CD4-positive, alpha-beta T cell treated with Interferon gamma for 1 hour (primary cell): ENCODE results near the gene HSFX3.
A peak's percentile ranks its signal among the peaks of the same experiment; 100 is the strongest.
"Not testable (repeated sequence)": the region's sequence is repeated elsewhere in the genome, so short reads cannot be mapped to it uniquely, and the experiment has no call there.

Experiments
- DNase-seq: peaks from one replicate; pipeline ENCODE4 v3.0.0-alpha.2; 2020

Gene HSFX3

DNA sequence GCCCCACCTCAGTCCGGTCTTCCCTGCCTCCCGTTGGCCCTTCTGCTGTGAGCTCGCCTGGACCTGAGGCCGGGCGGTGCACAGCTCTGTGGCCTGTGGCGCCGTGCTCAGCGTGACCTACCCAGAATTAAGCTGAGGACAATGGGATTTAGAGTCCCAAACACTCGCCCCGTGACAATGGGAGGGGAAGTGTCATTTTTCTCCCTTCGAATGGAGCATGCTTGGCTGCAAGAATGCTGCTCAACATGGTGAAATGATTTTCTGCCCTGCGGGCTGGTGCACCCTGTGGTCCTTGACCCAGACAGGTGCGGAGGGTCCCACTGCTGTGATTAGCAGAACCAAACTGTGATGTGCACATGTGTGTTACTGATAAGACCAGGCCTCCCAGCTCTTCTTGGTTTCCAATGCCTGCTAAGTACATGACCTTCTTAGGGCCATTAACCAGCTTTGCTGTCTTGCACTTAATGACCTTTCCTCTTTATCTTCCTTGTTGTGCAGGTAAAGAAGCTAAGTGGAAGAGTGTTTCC is 8.1 kb downstream of the HSFX3 start:
- DNase-seq = no peak

DNA sequence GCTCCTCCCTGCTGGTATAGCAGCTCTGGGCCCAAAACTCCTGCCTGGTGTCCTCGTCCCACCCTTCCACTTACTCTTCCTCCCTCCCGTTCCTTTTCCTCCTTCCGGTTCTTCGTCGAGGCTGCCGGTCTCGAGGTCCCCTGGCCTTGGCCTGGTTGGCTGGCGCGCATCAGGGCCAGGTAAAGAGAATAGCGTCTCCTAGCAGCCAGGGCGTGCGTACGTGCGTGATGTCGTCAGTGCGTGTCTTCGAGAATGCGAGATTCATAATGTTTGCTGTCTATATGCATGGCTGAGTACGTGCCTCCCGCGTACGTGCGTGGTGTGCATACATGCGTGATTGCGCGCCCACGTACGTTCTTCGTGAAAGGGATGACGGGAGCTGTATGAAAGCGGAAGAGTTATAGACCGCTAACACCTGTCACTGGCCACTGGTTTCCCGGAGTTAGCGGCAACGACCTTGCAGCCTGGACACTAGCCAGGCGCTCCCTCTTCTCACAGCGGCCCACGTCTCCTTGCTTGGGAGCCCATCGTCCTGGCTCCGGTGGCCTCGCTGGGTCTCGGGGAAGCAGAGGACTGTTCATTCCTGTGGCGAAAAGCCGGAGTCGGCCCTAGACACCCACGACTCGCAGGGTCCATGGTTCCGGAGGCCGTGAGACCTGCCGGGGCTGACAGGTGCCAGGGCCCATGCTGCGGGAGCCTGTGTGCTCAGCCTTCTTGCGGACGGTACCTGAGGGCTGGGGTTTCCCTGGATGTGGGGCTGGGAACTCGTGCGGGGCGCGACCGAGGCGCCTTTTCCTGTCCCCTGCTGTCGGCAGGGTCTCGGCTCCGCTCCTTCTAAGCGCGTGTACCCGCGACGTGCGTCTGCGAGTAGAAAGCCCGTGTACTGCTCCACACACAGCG is 8.9 kb downstream of the HSFX3 start, which contains the start of gene EOLA1:
TSS of gene EOLA1 (plus strand) at position 392 of the 900 bp plus-strand sequence. CDS start 4,619 bp downstream, outside the sequence.
- peak; percentile 95 for DNase-seq

DNA sequence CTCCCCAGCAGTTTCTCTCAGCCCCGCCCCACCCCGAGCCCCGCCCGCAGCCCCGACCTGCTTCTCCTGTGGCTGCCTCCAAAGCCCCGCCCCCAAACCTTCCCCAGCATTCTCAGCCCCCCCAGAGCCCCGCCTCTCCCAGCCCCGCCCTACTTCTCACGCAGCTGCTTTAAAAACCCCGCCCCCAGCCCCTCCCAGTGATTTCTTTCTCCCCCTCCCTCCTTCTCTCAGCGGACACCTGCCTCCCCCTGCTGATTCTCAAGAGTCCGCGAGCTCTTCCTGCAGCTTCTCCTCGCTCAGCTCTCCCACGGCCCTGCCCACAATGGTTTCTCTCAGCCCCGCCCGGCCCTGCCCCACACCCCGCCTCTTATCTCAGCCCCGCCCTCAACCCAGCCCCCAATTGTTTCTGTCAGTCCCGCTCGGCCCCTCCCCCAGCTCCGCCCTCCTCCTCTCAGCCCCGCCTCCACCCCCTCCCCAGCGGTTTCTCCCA is 9.5 kb downstream of the HSFX3 start:
- peak; percentile 92 for DNase-seq

DNA sequence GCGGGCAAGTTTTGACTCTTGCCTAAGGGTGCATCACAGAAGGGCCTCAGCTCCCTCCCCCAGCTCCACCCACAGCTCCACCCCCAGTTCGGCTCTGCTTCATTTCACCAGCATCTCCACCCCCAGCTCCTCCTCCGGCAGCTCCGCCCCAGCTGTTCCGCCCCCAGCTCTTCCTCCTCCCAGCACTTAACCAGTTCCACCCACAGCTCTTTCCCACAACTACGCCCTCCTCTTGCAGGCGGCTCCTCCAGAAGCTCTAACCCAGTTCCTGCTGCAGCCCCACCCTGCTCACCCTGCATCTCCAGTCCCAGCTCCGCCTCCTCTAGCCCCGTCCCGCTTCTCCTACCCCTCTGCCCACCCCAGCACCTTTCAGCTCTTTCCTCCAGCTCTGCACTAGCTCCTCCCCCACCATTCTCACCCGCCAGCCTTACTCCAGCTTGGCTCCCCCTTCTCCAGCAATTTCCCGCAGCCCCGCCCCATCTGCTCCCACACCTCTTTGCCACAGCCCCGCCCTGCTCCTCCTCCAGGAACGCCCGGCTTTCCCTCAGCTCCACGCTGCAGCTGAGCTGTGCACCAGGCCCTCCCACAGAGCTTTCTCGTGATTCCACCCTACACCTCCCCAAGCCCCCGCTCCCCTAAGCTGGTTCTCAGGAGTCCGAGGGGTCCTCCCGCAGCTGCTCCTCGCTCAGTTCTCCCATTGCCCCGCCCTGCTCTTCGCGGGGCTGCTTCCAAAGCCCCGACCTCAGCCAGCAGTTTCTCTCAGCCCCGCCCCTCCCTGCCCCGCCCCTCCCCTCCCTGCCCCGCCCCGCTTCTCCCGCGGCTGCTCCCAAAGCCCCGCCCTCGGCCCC is 10.2 kb downstream of the HSFX3 start:
- peak; percentile 95 for DNase-seq

DNA sequence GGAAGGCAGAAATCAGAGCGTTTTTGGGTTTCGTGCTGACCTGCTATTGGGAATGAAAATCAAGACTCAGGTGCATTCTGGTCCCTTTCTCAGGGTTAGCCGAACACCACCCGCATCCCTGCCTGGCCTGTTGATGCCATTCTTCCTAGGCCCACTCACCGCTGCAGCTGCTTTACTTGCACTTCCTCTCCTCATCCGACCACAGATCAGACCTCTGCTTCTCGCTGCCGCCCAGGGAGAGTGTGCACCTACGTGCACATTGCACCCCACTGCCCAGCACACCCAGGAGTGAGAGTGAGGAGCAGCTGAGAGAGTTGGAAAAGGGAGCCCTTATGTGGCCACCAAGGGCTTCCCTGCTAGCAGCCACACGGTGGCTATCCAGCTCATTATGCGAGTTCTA is 12.2 kb downstream of the HSFX3 start:
- DNase-seq = not testable (repeated sequence)

DNA sequence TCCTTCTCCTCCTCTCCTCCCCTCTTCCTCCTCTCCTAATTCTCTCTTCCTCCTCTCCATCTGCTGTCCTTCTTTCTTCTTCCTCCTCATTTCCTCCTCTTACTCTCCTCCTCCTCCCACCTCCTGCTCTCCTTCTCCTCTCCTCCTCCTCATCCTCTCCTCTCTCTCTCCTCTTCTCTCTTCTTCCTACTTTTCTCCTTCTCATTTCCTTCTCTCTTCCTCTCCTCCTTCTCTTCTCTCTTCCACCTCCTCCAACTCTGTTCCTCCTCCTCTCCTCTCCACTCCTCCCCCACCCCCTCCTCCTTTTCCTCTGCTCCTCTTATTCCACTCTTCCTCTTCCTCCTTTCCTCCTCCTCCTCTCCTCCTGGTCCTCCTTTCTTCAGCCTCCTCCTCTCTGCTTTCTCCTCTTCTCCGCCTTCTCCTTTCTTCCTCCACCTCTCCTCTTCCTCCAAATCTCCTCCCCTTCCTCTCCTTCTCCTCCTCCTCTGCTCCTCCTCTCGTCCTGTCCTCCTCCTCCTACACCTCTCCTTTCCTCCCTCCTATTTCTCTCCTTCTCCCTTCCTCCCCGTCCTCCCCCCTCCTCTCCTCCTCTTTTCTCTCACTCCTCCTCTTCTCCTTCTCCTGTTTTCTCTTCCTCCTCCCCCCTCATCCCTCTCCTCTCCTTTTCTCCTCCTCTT is 14.7 kb downstream of the HSFX3 start:
- not testable (repeated sequence) for DNase-seq

DNA sequence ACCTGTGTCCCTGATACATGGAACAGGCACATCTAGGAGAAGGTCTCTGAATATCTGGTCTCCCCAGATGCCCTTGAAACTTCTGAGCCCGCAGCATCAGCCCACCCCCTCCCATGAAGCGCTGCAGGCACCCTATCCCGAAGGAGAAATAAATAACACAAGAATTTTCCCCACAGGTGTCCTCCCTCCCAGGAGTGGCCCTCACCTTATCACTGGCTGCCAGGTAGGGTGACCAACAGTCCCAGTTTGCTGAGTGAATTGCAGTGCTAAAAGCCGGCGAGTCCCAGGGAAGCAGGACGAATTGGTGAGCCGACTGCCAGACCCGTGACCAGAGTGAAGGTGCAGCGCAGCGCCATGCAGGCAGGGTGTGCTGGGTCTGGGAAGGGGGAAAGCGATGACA is 15.7 kb downstream of the HSFX3 start:
- not testable (repeated sequence) for DNase-seq

DNA sequence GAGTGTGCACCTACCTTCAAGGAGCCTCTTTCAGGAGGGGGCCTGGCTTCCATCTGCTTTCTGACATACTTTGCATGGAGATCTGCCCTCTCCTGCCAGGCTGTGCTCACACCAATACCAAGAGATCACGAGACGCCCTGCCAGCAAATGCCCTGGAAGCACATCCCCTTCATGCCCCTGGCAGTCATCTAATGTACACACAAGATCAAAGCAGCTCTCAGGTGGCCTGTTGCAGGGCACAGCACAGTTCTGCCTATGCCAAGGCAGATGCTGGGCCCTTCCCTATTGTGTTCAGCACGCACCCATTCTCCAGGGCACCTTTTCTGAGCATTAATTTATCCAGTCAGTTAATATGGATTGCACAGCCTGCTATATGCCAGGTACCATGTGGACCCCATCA is 16.9 kb downstream of the HSFX3 start:
- DNase-seq = not testable (repeated sequence)

DNA sequence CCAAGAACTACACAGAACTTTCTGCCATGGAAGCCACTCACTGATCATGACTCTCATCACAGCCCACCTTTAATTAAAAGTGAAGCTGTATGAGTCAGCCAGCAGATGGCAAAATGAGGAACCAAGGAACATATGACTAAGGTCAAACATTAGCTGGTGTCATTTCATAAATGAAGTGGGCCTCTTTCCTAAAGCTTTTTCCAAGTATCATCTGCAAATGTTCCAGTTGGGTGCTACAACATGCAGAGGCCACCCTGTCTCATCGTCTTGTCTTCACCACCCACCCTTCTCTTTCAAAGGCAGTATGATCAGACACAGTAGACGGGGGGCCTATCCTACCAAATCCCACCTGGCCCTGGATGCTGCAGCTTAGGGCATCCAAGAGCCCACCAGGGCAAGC is 18.1 kb downstream of the HSFX3 start:
- no peak for DNase-seq

DNA sequence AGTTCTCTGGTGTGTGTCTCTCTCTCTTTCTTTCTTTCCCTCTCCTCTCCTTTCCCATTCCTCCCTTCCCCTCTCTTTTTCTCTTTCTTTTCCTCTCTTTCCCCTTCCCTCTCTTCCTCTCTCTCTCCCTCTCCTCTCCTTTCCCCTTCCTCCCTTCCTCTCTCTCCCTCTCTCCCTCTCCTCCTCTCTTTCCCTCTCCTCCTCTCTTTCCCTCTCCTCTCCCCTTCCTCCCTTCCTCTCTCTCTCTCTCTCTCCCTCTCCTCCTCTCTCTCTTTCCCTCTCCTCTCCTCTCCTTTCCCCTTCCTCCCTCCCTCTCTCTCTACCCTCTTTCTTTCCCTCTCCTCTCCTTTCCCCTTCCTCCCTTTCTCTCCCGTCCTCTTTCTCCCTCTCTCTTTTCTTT is 21.3 kb downstream of the HSFX3 start:
- DNase-seq = no peak

DNA sequence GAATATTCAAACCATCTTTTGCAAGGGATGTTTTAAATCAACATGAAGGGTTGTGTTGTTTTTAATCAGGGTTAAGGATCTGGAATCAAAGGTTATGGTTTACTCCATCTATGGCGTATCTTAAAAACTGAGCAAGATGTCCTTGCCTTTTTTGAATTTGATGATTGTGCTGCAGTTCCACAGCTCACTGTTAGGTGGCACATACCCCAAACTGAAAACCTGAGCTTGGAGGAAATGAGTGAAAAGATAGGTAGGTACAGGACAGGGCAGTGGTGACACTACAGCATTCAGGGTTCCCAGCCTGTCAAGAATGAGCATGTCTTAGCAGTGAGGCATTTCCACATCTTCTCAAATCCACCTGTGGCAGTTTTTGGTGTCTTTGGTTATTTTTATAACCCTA is 22.0 kb downstream of the HSFX3 start:
- DNase-seq = peak; percentile 54

DNA sequence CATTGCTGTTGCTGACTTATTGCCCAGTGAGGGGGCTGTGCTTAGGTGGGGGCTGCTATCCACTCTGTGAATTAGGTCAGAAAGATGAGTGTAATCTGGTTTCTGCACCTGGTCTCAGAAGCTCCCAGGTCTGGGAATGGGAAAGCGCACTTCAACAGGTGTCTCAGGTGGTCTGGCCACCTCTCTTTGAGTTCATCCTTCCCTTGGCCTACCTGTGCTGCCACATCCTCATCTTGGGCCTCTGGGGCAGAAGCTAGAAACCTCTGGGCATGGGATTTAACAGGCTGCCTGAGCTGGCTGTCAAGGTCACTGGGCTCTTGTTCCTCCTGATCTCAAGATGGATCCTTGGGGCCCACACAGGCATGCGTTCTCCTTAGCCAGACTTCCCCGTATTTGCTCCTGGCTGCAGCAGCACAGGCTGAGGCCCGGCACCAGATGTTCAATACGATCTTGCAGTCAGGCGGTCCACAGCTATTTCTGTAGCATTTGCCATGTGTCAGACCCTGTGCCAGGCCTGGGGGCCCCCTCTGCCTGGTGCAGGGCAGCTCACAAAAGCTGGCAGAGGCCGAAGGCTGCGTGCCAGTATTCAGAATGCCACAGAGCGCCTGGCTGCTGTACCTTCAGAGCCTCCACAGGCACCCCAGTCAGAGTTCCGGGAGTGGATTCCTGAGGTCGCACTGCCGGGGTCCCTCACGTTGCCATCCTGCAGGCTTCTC is 23.2 kb downstream of the HSFX3 start:
- not testable (repeated sequence) for DNase-seq

DNA sequence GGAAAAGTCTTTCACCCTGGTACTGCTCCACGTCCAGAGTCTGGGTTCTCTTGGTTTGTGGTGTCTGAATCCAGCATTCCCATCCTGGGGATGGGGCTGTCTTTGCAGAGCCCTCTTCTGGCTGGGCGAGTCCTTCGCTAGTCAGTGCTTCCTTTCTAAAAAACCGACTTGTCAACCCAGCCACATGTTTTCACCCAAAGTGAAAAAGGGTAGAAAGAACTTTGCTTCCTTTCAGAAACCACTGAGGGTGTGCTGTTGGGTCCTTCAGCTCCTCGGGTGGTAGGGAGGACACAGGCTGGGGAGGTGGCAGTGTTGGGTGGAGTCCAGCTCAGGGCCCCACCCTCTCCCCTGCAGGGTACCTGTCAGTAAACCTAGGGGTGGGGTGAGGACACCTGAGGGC is 23.8 kb downstream of the HSFX3 start:
- DNase-seq = peak; percentile 51

DNA sequence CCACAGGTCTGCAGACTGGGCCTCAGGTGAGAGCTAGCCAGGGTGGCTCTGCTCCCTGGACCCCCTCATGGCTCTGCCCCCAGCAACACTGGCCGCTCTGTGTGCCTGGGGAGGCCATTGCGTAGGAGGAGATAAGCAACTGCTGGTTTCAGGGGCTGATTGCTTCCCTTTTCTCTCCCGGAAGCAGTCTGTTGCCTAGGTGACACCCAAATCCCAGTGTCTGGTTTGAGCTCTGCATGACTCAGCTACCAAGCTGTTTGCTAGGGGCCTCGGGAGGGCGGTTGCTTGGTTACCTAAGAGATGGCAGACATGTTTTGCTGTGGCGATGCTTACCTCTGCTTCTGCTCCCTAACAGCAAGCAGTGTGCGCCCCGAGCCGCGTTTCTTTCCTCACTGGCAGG is 24.3 kb downstream of the HSFX3 start:
- DNase-seq = peak; percentile 91

DNA sequence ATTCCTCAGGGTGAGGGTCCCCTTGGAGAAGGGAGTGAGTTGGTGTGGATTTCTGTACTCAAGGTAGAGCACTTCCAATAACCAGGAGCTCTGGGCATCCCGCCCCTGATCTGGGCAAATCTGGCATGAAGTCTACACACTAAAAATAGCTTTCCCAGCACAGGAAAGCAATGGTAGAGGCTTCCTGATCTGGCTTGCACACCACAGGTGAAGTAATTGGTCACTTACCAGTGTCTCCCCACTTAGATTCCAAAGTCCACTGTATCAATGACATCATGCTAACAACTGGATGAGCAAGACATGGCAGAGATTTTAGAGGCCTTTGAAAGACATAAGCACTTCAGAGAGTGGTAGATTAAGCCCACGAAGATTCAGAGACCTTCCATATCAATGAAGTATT is 26.8 kb downstream of the HSFX3 start:
- DNase-seq = no peak

DNA sequence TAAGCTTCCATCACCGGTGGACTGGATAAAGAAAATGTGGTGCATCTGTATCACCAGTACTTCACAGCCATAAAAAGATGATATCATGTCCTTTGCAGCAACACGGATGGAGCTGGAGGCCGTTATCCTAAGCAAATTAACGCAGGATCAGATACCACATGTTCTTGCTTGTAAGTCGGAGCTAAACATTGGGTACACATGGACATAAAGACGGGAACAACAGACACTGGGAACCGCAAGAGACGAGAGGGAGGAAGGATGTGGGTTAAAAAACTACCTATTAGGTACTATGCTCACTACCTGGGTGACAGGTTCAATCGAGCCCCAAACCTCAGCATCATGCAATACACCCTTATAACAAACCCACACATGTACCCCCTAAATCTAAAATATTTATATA is 28.3 kb downstream of the HSFX3 start:
- no peak for DNase-seq

DNA sequence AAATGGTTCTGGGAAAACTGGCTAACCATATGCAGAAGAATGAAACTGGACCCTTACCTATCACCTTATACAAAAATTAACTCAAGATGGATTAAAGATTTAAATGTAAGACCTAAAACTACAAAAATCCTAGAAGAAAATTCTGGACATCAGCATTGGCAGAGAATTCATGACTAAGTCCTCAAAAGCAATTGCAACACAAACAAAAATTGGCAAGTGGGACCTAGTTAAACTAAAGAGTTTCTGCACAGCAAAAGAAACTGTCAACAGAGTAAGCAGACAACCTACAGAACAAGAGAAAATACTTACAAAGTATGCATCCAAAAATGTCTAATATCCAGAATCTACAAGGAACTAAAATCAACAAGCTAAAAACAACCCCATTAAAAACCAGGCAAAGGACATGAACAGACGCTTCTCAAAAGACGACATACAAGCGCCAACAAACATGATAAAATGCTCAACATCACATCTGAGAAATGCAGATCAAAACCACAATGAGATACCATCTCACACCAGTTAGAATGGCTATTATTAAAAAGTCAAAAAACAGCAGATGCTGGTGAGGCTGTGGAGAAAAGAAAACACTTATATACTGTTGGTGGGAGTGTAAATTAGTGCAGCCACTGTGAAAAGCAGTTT is 29.0 kb downstream of the HSFX3 start:
- not testable (repeated sequence) for DNase-seq

DNA sequence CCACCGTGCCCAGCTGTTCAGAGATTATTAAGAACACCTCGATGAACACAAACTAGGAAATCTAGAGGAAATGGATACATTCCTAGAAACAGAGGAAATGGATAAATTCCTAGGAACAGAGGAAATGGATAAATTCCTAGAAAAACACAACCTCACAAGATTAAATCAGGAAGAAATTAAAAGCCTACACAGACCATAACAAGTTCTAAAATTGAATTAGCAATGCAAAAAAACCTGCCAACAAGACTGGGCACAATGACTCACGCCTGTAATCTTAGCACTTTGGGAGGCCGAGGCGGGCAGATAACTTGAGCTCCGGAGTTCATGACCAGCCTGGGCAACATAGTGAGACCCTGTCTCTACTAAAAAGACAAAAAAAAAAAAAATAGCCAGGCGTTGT is 31.5 kb downstream of the HSFX3 start:
- DNase-seq = no peak

DNA sequence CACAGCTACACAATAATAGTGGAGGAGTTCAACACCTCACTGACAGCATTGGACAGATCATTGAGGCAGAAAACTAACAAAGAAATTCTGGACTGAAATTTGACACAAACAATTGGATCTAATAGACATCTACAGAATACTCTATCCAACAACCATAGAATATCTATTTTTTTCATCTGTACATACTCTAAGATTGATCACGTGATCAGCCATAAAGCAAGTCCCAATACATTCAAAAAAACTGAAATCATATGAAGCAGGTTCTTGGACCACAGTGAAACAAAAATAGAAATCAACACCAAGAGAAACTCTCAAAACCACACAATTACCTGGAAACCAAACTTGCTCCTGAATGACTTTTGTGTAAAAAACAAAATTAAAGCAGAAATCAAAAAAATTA is 32.4 kb downstream of the HSFX3 start:
- DNase-seq = no peak

DNA sequence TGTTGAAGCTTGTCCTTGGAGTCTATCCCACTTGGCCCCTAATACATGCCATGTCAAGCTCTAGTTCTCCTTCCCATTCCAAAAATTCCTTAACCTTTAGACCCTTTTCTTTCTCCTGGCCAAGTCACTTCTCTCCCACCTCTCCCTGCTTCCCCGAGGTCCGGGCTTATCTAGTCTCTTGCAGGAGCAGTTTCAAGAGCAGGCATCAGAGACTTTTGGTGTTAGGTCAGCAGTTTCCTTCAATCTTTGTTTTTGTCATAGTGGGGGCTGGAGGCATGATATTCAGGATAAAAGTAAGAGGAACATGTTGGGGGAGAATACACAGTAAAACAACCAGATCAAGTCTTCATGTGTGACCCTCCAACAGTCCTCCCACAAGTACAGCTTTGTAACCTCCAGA is 33.1 kb downstream of the HSFX3 start:
- DNase-seq = no peak

DNA sequence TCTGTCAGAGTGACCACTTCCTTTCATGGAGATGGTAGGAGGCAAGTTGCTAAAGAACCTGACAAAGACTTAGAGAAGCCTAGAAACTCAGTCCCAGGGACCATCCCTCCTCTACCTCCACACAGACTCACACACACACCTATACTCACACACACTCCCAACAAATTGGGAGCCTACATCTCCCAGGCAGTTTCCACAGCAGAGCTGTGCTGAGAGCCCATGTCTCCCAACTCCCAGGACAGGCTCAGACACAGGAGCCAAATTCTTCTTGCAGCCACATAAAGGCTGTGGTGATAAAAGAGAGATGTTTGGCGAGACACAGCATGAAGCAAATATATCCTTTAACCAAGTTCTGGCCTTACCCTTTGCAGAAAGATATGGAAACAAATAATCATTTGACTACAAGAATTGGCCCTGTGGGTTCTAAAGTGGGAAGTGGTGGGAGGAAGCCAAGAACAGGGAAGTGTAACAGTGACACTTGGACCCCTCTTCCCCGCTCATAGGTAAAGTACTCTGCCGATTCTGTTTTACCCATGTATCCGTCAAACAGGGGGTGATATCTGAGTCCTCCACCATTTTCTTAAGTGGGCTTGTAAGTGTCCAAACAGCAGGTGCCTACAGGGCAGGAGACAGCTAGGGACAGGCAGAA is 33.6 kb downstream of the HSFX3 start:
- no peak for DNase-seq
